HepG2 (cell line): Measurements from ENCODE around the gene IQCM. TPM values are rescaled to one million over a fixed set of nuclear protein-coding genes. Genes with fewer than 3 reads are reported as not detected.
A peak's percentile ranks its signal among the peaks of the same experiment; 100 is the strongest.

ENCODE experiments used
- ATAC-seq: fragments of 200-7000 bp; cut with Tn5 transposase; 3 replicates; pipeline ENCODE4 v1.9.1; 2020; ENCODE audit warnings: mild to moderate bottlenecking, moderate library complexity
- BruUV-seq: library from RNA; stranded (reverse); fragments of 400-500 nt; replicated peaks from 2 replicates; lab custom pipeline; 2021; lab: Mats Ljungman, UMichigan
- CTCF ChIA-PET: fragments of 300-600 bp; formaldehyde crosslinking; extraction: SDS; loops from one replicate; lab custom pipeline; 2021; ENCODE audit warnings: low total read pairs, inconsistent platforms, low intra/inter-chr PET ratio; lab: Yijun Ruan, JAX
- POLR2A ChIA-PET: fragments of 350-600 bp; sonication (Branson Sonifier 250); formaldehyde crosslinking; loops from one replicate; lab custom pipeline; 2020; ENCODE audit warnings: antibody characterized with exemption, inconsistent platforms; lab: Yijun Ruan, JAX
- DNase-seq: peaks from one replicate; pipeline ENCODE4 v3.0.0-alpha.2; 2015; ENCODE audit warnings: low spot score
- FAIRE-seq: peaks from 3 replicates; lab custom pipeline; 2011; peaks lifted over from hg19 to GRCh38; lab: Jason Lieb, UNC
- H2AFZ ChIP-seq: one replicate; pipeline ENCODE4 v1.6.1; 2011; ENCODE audit warnings: low read length, inconsistent platforms
- H3K27ac ChIP-seq: fragments of 300-600 bp; 3 replicates; pipeline ENCODE4 v1.8.0; 2011; ENCODE audit warnings: mixed run types, mild to moderate bottlenecking, mixed read lengths, low read length, inconsistent platforms; ENCODE audit not compliant: insufficient read depth; ENCODE audit errors: extremely low read length
- H3K27me3 ChIP-seq, 2 experiments: fragments of 200-600 bp in 1 of 2; 2 replicates in 1 of 2; 3 replicates in 1 of 2; pipeline versions ENCODE4 v1.6.0 to v1.8.0; 2011; ENCODE audit warnings: low read length in 2 of 2, mild to moderate bottlenecking in 2 of 2, moderate library complexity in 2 of 2, inconsistent platforms in 1 of 2; ENCODE audit not compliant: insufficient read depth in 2 of 2, control insufficient read depth in 1 of 2
- H3K36me3 ChIP-seq, 2 experiments: fragments of 200-600 bp in 1 of 2; replicated peaks in 1 of 2; 2 replicates in 1 of 2; 3 replicates in 1 of 2; pipeline versions ENCODE4 v1.5.1 to v1.8.0; 2011; ENCODE audit warnings: low read length in 2 of 2, inconsistent platforms in 1 of 2; ENCODE audit not compliant: insufficient read depth in 2 of 2, control insufficient read depth in 1 of 2
- H3K4me1 ChIP-seq: 2 replicates; pipeline ENCODE4 v1.5.1; 2012; ENCODE audit warnings: low read length, inconsistent platforms; ENCODE audit not compliant: insufficient read depth
- H3K4me2 ChIP-seq: 2 replicates; pipeline ENCODE4 v1.6.0; 2011; ENCODE audit warnings: low read depth, low read length, inconsistent platforms
- H3K4me3 ChIP-seq, 3 experiments: fragments of 200-600 bp in 1 of 3; sonication (generic), shearing (Covaris generic) in 1 of 3; replicated peaks in 1 of 3; 2 replicates each; pipeline ENCODE4 v1.5.1; 2011 to 2016; ENCODE audit warnings: low read length in 3 of 3, inconsistent platforms in 2 of 3, low read depth in 2 of 3, mild to moderate bottlenecking in 2 of 3, control low read depth in 1 of 3, mixed read lengths in 1 of 3; ENCODE audit not compliant: insufficient read depth in 1 of 3
- H3K79me2 ChIP-seq: one replicate; pipeline ENCODE4 v1.6.1; 2011; ENCODE audit warnings: low read length, inconsistent platforms; ENCODE audit not compliant: insufficient read depth
- H3K9ac ChIP-seq: 2 replicates; pipeline ENCODE4 v1.6.0; 2011; ENCODE audit warnings: mild to moderate bottlenecking, low read depth, low read length, inconsistent platforms; ENCODE audit not compliant: insufficient read depth
- H3K9me3 ChIP-seq: 2 replicates; pipeline ENCODE4 v1.5.1; 2012; ENCODE audit warnings: mild to moderate bottlenecking, low read length
- H4K20me1 ChIP-seq: 2 replicates; pipeline ENCODE4 v1.6.0; 2011; ENCODE audit warnings: inconsistent platforms, mild to moderate bottlenecking, low read length, moderate library complexity; ENCODE audit not compliant: insufficient read depth
- CEBPB ChIP-seq: IDR thresholded peaks from 2 replicates; pipeline ENCODE4 v1.6.1; 2011; ENCODE audit warnings: low read depth, low read length, improper control_type of control experiment, borderline replicate concordance
- CEBPG ChIP-seq: IDR thresholded peaks from 2 replicates; pipeline ENCODE4 v1.6.1; 2016
- SRY ChIP-seq: sonication (generic); formaldehyde crosslinking; IDR thresholded peaks from 2 replicates; pipeline ENCODE4 v1.8.0; 2022; ENCODE audit warnings: mild to moderate bottlenecking, missing genetic modification reagents
- ZFP36 ChIP-seq: fragments of 150-350 bp; IDR thresholded peaks from 2 replicates; pipeline ENCODE4 v1.6.1; 2018; ENCODE audit warnings: borderline replicate concordance, low read length, low read depth; ENCODE audit not compliant: partially characterized antibody
- ZNF562 ChIP-seq: sonication (generic); formaldehyde crosslinking; IDR thresholded peaks from 2 replicates; pipeline ENCODE4 v1.8.0; 2022; ENCODE audit warnings: missing genetic modification reagents, borderline replicate concordance
- WGBS: methylation state at CpG from one replicate; pipeline ENCODE4 v1.1.6; 2017; ENCODE audit warnings: low lambda C conversion rate; 5-methylcytosine and 5-hydroxymethylcytosine counted together
- in situ Hi-C: cut with HindIII; loops from 2 replicates; pipeline ENCODE4 v1.10.0; 2017; ENCODE audit warnings: low pct_unique_long_range_greater_than_20kb; ENCODE audit not compliant: extremely low pct_ligation_motif_present
- intact Hi-C: fragments of 100-400 bp; cut with micrococcal nuclease; formaldehyde crosslinking; loops from one replicate; pipeline ENCODE4 v1.10.0; 2022; ENCODE audit not compliant: unreplicated experiment
- polyA plus RNA-seq, 8 experiments: library from polyadenylated mRNA; depleted of rRNA in 3 of 8; stranded (reverse) in 7 of 8; unstranded in 1 of 8; fragments of >200 nt; fragmentation: Illumina TruSeq in 4 of 8; extraction: Trizol in 4 of 8; gene quantifications; 2 replicates each; pipeline versions ENCODE4 v1.2.1 to v1.2.3, GENCODE V29; 2011 to 2016; ENCODE audit warnings: low read depth in 4 of 8, missing spikeins in 1 of 8, mixed read lengths in 1 of 8; ENCODE audit not compliant: insufficient read depth in 1 of 8
- total RNA-seq, 5 experiments: library from RNA; depleted of rRNA; stranded (reverse); fragments of >200 nt; fragmentation: Illumina TruSeq; extraction: Trizol; gene quantifications; 2 replicates each; pipeline ENCODE4 v1.2.3, GENCODE V29; 2016; ENCODE audit warnings: low read depth in 1 of 5
- TF ChIP-seq, protein P1 (sequence below): sonication (generic); formaldehyde crosslinking; IDR thresholded peaks from 2 replicates; pipeline ENCODE4 v1.8.0; 2022; ENCODE audit warnings: mild to moderate bottlenecking, missing genetic modification reagents, borderline replicate concordance
- TF ChIP-seq, protein P2 (sequence below): sonication (generic); formaldehyde crosslinking; IDR thresholded peaks from 2 replicates; pipeline ENCODE4 v1.4.0; 2020; ENCODE audit warnings: missing genetic modification reagents
- TF ChIP-seq, protein P3 (sequence below): sonication (generic); formaldehyde crosslinking; IDR thresholded peaks from 2 replicates; pipeline ENCODE4 v1.4.0; 2020; ENCODE audit warnings: mild to moderate bottlenecking, missing genetic modification reagents
- TF ChIP-seq, protein P4 (sequence below): sonication (generic); formaldehyde crosslinking; conservative IDR thresholded peaks from 2 replicates; pipeline ENCODE4 v1.5.0; 2020; ENCODE audit warnings: missing genetic modification reagents
- TF ChIP-seq, protein P5 (sequence below): conservative IDR thresholded peaks from 2 replicates; pipeline ENCODE4 v1.6.1; 2018; ENCODE audit warnings: missing genetic modification reagents

IQCM gene
- total and polyA plus RNA-seq, 2 of the 13 experiments (the other 11 are each of a cell fraction or from before 2014, with no cell fraction given): not detected

DNA sequence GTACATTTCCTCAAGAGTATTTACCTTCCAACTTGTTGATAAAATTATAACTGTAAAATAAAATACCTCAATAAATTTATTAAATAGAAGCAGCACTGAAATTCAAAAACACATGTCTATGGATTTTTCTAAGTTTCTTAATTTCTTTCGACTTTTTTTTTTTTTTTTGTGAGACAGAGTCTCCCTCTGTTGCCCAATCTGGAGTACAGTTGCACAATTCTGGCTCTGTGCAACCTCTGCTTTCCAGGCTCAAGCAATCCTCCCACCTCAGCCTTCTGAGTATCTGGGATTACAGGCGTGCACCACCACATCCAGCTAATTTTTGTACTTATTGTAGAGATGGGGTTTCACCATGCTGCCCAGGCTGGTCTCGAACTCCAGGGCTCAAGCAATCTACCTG, 79.8 kb downstream of the IQCM start:
- Histone ChIP-seq H2AFZ (no peak overlapping the region), H3K4me1 (no peaks in the 10 kb centered on the region), H3K27me3 (no peaks in the 10 kb centered on the region), H4K20me1 (no peaks in the 10 kb centered on the region), H3K79me2 (no peaks in the 10 kb centered on the region)
- WGBS: 6% methylated on average over 3 of the region's 3 CpGs
- POLR2A ChIA-PET: no interaction called here
- in situ Hi-C loops: no loop called here
- TF ChIP-seq ZFP36 (no peak), CEBPG (0 out of 2 replicates have a peak, but pooled peaks have one; percentile 19), CEBPB (peak; percentile 67; the same call in 1 of the 2 replicates)
- TF ChIP-seq, protein P1, sequence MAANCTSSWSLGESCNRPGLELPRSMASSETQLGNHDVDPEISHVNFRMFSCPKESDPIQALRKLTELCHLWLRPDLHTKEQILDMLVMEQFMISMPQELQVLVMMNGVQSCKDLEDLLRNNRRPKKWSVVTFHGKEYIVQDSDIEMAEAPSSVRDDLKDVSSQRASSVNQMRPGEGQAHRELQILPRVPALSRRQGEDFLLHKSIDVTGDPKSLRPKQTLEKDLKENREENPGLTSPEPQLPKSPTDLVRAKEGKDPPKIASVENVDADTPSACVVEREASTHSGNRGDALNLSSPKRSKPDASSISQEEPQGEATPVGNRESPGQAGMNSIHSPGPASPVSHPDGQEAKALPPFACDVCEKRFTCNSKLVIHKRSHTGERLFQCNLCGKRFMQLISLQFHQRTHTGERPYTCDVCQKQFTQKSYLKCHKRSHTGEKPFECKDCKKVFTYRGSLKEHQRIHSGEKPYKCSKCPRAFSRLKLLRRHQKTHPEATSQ (CRISPR knock-in tag): no peak
- TF ChIP-seq, all 625 proteins: peak for 2
- CTCF ChIA-PET: no interaction called here
- BruUV-seq: no TSS peak
- no peak overlapping the region for H3K9ac ChIP-seq
- FAIRE-seq: no peak
- no peak for ATAC-seq
- DNase-seq: no peak
- no peaks in the 10 kb centered on the region for H3K9me3 ChIP-seq
- intact Hi-C loops: no loop called here
- H3K4me2 ChIP-seq: no peak overlapping the region
- H3K4me3 ChIP-seq: no peak overlapping the region
- H3K36me3 ChIP-seq: no peaks in the 10 kb centered on the region
- no peak overlapping the region for H3K27ac ChIP-seq

DNA sequence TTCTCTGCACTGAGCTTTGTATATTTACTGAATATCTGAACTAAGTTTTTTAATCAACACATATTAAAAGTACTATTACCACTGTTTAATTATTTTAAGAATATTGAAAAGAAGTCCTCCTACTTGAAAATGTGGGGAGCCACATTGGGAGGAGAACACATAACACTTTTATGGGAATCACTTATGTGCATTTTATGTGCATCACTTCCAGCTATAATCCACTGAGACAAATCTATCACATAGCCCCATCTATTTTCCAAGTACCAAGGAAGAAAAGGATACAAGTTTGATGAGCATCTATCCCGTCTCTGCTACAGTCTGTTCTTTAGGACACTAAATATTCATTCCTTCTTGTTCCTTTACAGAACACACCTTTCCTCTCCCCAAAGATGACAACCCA, 87.2 kb downstream of the IQCM start:
- DNase-seq (no peak), FAIRE-seq (no peak), ATAC-seq (no peak)
- BruUV-seq: no TSS peak
- Histone ChIP-seq H4K20me1 (no peaks in the 10 kb centered on the region), H3K9me3 (no peaks in the 10 kb centered on the region), H3K27ac (no peak overlapping the region), H3K27me3 (no peaks in the 10 kb centered on the region), H3K9ac (no peak overlapping the region), H3K79me2 (no peaks in the 10 kb centered on the region), H3K4me3 (no peak overlapping the region), H3K4me2 (no peak overlapping the region), H2AFZ (no peak overlapping the region), H3K36me3 (no peaks in the 10 kb centered on the region), H3K4me1 (no peaks in the 10 kb centered on the region)
- ChIA-PET POLR2A (no interaction called here), CTCF (no interaction called here)
- intact Hi-C loops (no loop called here), in situ Hi-C loops (no loop called here)
- WGBS: 4% methylated on average over 1 of the region's 1 CpG
- TF ChIP-seq, protein P2, sequence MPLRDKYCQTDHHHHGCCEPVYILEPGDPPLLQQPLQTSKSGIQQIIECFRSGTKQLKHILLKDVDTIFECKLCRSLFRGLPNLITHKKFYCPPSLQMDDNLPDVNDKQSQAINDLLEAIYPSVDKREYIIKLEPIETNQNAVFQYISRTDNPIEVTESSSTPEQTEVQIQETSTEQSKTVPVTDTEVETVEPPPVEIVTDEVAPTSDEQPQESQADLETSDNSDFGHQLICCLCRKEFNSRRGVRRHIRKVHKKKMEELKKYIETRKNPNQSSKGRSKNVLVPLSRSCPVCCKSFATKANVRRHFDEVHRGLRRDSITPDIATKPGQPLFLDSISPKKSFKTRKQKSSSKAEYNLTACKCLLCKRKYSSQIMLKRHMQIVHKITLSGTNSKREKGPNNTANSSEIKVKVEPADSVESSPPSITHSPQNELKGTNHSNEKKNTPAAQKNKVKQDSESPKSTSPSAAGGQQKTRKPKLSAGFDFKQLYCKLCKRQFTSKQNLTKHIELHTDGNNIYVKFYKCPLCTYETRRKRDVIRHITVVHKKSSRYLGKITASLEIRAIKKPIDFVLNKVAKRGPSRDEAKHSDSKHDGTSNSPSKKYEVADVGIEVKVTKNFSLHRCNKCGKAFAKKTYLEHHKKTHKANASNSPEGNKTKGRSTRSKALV (CRISPR knock-in tag): no peak
- TF ChIP-seq SRY (CRISPR knock-in tag) (no peak), ZNF562 (CRISPR knock-in tag) (no peak)
- TF ChIP-seq, protein P3, sequence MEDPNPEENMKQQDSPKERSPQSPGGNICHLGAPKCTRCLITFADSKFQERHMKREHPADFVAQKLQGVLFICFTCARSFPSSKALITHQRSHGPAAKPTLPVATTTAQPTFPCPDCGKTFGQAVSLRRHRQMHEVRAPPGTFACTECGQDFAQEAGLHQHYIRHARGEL: no peak
- TF ChIP-seq, protein P4, sequence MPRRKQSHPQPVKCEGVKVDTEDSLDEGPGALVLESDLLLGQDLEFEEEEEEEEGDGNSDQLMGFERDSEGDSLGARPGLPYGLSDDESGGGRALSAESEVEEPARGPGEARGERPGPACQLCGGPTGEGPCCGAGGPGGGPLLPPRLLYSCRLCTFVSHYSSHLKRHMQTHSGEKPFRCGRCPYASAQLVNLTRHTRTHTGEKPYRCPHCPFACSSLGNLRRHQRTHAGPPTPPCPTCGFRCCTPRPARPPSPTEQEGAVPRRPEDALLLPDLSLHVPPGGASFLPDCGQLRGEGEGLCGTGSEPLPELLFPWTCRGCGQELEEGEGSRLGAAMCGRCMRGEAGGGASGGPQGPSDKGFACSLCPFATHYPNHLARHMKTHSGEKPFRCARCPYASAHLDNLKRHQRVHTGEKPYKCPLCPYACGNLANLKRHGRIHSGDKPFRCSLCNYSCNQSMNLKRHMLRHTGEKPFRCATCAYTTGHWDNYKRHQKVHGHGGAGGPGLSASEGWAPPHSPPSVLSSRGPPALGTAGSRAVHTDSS (CRISPR knock-in tag): no peak
- TF ChIP-seq, protein P5, sequence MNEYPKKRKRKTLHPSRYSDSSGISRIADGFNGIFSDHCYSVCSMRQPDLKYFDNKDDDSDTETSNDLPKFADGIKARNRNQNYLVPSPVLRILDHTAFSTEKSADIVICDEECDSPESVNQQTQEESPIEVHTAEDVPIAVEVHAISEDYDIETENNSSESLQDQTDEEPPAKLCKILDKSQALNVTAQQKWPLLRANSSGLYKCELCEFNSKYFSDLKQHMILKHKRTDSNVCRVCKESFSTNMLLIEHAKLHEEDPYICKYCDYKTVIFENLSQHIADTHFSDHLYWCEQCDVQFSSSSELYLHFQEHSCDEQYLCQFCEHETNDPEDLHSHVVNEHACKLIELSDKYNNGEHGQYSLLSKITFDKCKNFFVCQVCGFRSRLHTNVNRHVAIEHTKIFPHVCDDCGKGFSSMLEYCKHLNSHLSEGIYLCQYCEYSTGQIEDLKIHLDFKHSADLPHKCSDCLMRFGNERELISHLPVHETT (CRISPR knock-in tag): no peak
